ENCODE results near the gene PDE1A. TPM values are rescaled to one million over a fixed set of nuclear protein-coding genes. Genes with fewer than 3 reads are reported as not detected.

Gene PDE1A
- total RNA-seq, 2 experiments from 2014 or later = not detected

DNA sequence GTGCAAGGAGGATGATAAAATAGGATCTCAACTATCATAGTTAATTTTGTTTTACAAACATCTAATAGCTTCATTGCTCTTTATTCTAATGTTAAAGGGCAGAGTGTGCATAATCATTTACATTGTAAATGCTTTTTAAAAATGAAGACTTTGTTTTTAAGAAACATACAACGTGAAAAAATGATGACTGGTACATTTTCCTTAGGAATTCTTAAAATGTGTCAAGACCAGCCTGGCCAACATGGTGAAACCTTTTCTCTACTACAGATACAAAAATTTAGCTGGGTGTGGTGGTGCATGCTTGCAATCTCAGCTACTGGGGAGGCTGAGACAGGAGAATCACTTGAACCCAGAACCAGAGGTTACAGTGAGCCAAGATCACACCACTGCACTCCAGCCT lies 179.0 kb downstream of the PDE1A start:
- CTCF ChIA-PET = no interaction called here
- no peaks in the 10 kb centered on the region for H3K9me3 Mint-ChIP-seq

GRCh38 chr2:182245963-182246362 lies 180.9 kb downstream of the PDE1A start:
- no peak for TF ChIP-seq CTCF (IDR thresholded peaks at IDR 0.05)
- ATAC-seq (no peak), DNase-seq (no peak)
- H3K4me1 Mint-ChIP-seq (ENCODE audit: low read depth) = no peaks in the 10 kb centered on the region
- CTCF ChIA-PET = no interaction called here
- intact Hi-C loops (cut with micrococcal nuclease) = no loop called here
- H3K4me3 Mint-ChIP-seq = no peak overlapping the region
- no peaks in the 10 kb centered on the region for H3K27me3 Mint-ChIP-seq
- POLR2A ChIA-PET = no interaction called here
- H3K27ac Mint-ChIP-seq = no peak overlapping the region
- H3K36me3 Mint-ChIP-seq (ENCODE audit: low read depth) = no peaks in the 10 kb centered on the region
- no peaks in the 10 kb centered on the region for H3K9me3 Mint-ChIP-seq

More for the DNA sequence above, 179.0 kb downstream of the PDE1A start:
- no peak for TF ChIP-seq CTCF (IDR thresholded peaks at IDR 0.05)
- ATAC-seq = no peak
- Mint-ChIP-seq H3K27ac (no peak overlapping the region), H3K27me3 (peaks cover 2% of the 10 kb centered on the region), H3K4me1 (ENCODE audit: low read depth) (no peaks in the 10 kb centered on the region), H3K36me3 (ENCODE audit: low read depth) (no peaks in the 10 kb centered on the region), H3K4me3 (no peak overlapping the region)
- POLR2A ChIA-PET = no interaction called here
- DNase-seq = no peak
- intact Hi-C loops (cut with micrococcal nuclease) = no loop called here

- no peak for ATAC-seq
- no peak for DNase-seq
- no peaks in the 10 kb centered on the region for H3K4me1 Mint-ChIP-seq (ENCODE audit: low read depth)
- ChIA-PET POLR2A (no interaction called here), CTCF (no interaction called here)
- no peaks in the 10 kb centered on the region for H3K9me3 Mint-ChIP-seq
- no peaks in the 10 kb centered on the region for H3K36me3 Mint-ChIP-seq (ENCODE audit: low read depth)
- peaks cover 1% of the 10 kb centered on the region for H3K27me3 Mint-ChIP-seq
- intact Hi-C loops (cut with micrococcal nuclease) = no loop called here
- no peak for TF ChIP-seq CTCF (IDR thresholded peaks at IDR 0.05)
- no peak overlapping the region for H3K4me3 Mint-ChIP-seq
- H3K27ac Mint-ChIP-seq = no peak overlapping the region
These were observed 184.2 kb downstream of the PDE1A start for GRCh38 chr2:182242609-182243008.

DNA sequence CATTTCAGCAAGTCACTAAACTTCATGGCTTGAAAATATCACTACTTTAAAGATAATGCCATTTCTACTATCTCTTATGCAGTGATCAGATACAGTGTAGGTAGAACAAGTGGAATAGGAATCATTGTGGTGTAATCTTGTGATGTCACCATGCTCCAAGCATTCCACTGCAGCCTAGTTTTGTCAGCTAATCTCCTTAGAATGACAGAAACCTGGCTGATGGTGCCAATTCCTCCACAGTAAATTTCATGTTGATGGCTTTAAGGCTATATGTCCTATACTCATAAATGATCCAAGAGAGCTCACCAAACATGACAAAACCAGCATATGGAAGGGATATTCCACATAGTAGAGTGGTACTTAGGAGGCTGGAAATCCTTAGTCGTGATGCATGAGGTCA lies 184.9 kb downstream of the PDE1A start:
- Mint-ChIP-seq H3K4me3 (no peak overlapping the region), H3K36me3 (ENCODE audit: low read depth) (no peaks in the 10 kb centered on the region), H3K9me3 (no peaks in the 10 kb centered on the region), H3K27ac (no peak overlapping the region), H3K4me1 (ENCODE audit: low read depth) (no peaks in the 10 kb centered on the region), H3K27me3 (peaks cover 1% of the 10 kb centered on the region)
- CTCF ChIA-PET = no interaction called here
- ATAC-seq (no peak), DNase-seq (no peak)
- intact Hi-C loops (cut with micrococcal nuclease) = no loop called here
- POLR2A ChIA-PET = no interaction called here
- TF ChIP-seq CTCF (IDR thresholded peaks at IDR 0.05) = no peak

DNA sequence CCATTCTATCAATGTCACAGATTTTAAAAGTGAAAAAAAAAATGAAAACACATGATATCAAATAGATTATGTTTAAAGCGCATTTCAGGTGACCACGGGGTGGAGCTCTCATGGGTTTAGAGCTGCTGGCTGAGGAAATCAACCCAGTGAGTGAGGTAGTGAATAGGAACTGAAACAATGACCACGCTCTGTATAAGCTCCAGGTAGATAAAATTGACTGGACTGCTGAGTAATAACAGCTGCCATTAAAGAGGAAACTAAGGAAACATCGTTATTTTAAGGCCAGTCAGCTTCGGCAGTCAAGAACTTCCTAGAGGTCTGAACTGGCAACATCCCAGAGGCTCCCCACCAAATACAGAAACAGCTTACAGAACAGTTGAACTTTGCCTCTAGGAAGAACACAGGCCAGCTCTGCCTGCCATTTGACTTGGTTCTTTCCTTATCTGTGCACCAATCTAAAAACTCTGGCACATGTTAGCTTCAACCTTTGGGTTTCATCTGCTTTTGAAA lies 185.9 kb downstream of the PDE1A start:
- intact Hi-C loops (cut with micrococcal nuclease) = no loop called here
- peak; percentile 60 for ATAC-seq
- ChIA-PET CTCF (interaction anchor here (0.7 to 1.7 kb wide), 7 partner anchors 9 to 738 kb away, joined by 3 to 7 read pairs (median 4); no protein-coding TSS in a partner anchor), POLR2A (interaction anchor here (0.6 kb wide), 1 partner anchor 838 kb away, joined by 3 read pairs; no protein-coding TSS in a partner anchor)
- Mint-ChIP-seq H3K27me3 (peaks cover 1% of the 10 kb centered on the region), H3K36me3 (ENCODE audit: low read depth) (no peaks in the 10 kb centered on the region), H3K4me1 (ENCODE audit: low read depth) (no peaks in the 10 kb centered on the region), H3K9me3 (no peaks in the 10 kb centered on the region), H3K27ac (no peak overlapping the region), H3K4me3 (no peak overlapping the region)
- peak; percentile 22 for TF ChIP-seq CTCF (IDR thresholded peaks at IDR 0.05)
- peak; percentile 51 for DNase-seq
